ENCODE data around the gene SH3BGRL3. TPM values are rescaled to one million over a fixed set of nuclear protein-coding genes. Genes with fewer than 3 reads are reported as not detected.
A peak's percentile ranks its signal among the peaks of the same experiment; 100 is the strongest.

Gene SH3BGRL3
- total RNA-seq, 1 donor from 2014 or later = 324 TPM

- H3K27me3 Mint-ChIP-seq (ENCODE audit: low read depth, unreplicated experiment) = no peaks in the 10 kb centered on the region
- H3K9me3 Mint-ChIP-seq (ENCODE audit: unreplicated experiment) = no peaks in the 10 kb centered on the region
- no peak overlapping the region for H3K4me3 Mint-ChIP-seq (ENCODE audit: unreplicated experiment)
- peak; percentile 77 for DNase-seq (ENCODE audit: low read depth)
- H2AFZ ChIP-seq (ENCODE audit: low read depth, low read length) = no peak overlapping the region
- H3K4me1 ChIP-seq (ENCODE audit: insufficient read depth, low read length) = peaks cover 15% of the 10 kb centered on the region
- no peaks in the 10 kb centered on the region for H3K9me3 ChIP-seq (ENCODE audit: insufficient read depth, low read depth, low read length)
- H4K20me1 ChIP-seq (ENCODE audit: insufficient read depth, low read length) = peaks cover 12% of the 10 kb centered on the region
- H3K36me3 ChIP-seq (ENCODE audit: insufficient read depth, low read length) = peaks cover 4% of the 10 kb centered on the region
- H3K4me3 ChIP-seq (ENCODE audit: insufficient read depth, low read depth, low read length) = no peak overlapping the region
- TF ChIP-seq EZH2 (IDR thresholded peaks at IDR 0.05; ENCODE audit: insufficient read depth, low read length) = no peak
- TF ChIP-seq CTCF (IDR thresholded peaks at IDR 0.05; ENCODE audit: insufficient read depth, low read depth, low read length) = no peak
- H3K9ac ChIP-seq (ENCODE audit: low read length) = no peak overlapping the region
- peaks cover 64% of the 10 kb centered on the region for H3K79me2 ChIP-seq (ENCODE audit: insufficient read depth, low read length)
- H3K27ac Mint-ChIP-seq (ENCODE audit: unreplicated experiment) = no peak overlapping the region
- H3K36me3 Mint-ChIP-seq (ENCODE audit: low read depth, unreplicated experiment) = no peaks in the 10 kb centered on the region
- peak overlapping the region; percentile 45 for H3K4me2 ChIP-seq (ENCODE audit: low read length)
- FAIRE-seq = no peak
- H3K27ac ChIP-seq (ENCODE audit: low read depth, low read length) = no peak overlapping the region
- H3K4me1 Mint-ChIP-seq (ENCODE audit: low read depth, unreplicated experiment) = peaks cover 14% of the 10 kb centered on the region
- H3K27me3 ChIP-seq (ENCODE audit: insufficient read depth, low read length) = no peaks in the 10 kb centered on the region
Measured at GRCh38 chr1:26239936-26240335, 40.0 kb upstream of the SH3BGRL3 start.

GRCh38 chr1:26252718-26253117 is 27.2 kb upstream of the SH3BGRL3 start:
- H3K27me3 Mint-ChIP-seq (ENCODE audit: low read depth, unreplicated experiment) = no peaks in the 10 kb centered on the region
- H3K79me2 ChIP-seq (ENCODE audit: insufficient read depth, low read length) = no peaks in the 10 kb centered on the region
- no peak overlapping the region for H3K27ac Mint-ChIP-seq (ENCODE audit: unreplicated experiment)
- peaks cover 8% of the 10 kb centered on the region for H3K36me3 ChIP-seq (ENCODE audit: insufficient read depth, low read length)
- no peaks in the 10 kb centered on the region for H3K9me3 Mint-ChIP-seq (ENCODE audit: unreplicated experiment)
- peaks cover 13% of the 10 kb centered on the region for H3K4me1 Mint-ChIP-seq (ENCODE audit: low read depth, unreplicated experiment)
- FAIRE-seq (no peak), DNase-seq (ENCODE audit: low read depth) (no peak)
- peaks cover 17% of the 10 kb centered on the region for H3K36me3 Mint-ChIP-seq (ENCODE audit: low read depth, unreplicated experiment)
- no peaks in the 10 kb centered on the region for H3K27me3 ChIP-seq (ENCODE audit: insufficient read depth, low read length)
- H3K9ac ChIP-seq (ENCODE audit: low read length) = no peak overlapping the region
- no peak overlapping the region for H2AFZ ChIP-seq (ENCODE audit: low read depth, low read length)
- H3K4me3 Mint-ChIP-seq (ENCODE audit: unreplicated experiment) = no peak overlapping the region
- no peaks in the 10 kb centered on the region for H3K4me1 ChIP-seq (ENCODE audit: insufficient read depth, low read length)
- H3K4me3 ChIP-seq (ENCODE audit: insufficient read depth, low read depth, low read length) = no peak overlapping the region
- no peak overlapping the region for H3K27ac ChIP-seq (ENCODE audit: low read depth, low read length)
- no peaks in the 10 kb centered on the region for H3K9me3 ChIP-seq (ENCODE audit: insufficient read depth, low read depth, low read length)
- peaks cover 1% of the 10 kb centered on the region for H4K20me1 ChIP-seq (ENCODE audit: insufficient read depth, low read length)
- TF ChIP-seq CTCF (IDR thresholded peaks at IDR 0.05; ENCODE audit: insufficient read depth, low read depth, low read length) (no peak), EZH2 (IDR thresholded peaks at IDR 0.05; ENCODE audit: insufficient read depth, low read length) (no peak)
- H3K4me2 ChIP-seq (ENCODE audit: low read length) = no peak overlapping the region

GRCh38 chr1:26254404-26254803 is 25.5 kb upstream of the SH3BGRL3 start:
- Mint-ChIP-seq H3K27me3 (ENCODE audit: low read depth, unreplicated experiment) (no peaks in the 10 kb centered on the region), H3K4me1 (ENCODE audit: low read depth, unreplicated experiment) (peaks cover 15% of the 10 kb centered on the region), H3K4me3 (ENCODE audit: unreplicated experiment) (no peak overlapping the region), H3K36me3 (ENCODE audit: low read depth, unreplicated experiment) (peaks cover 20% of the 10 kb centered on the region), H3K27ac (ENCODE audit: unreplicated experiment) (no peak overlapping the region), H3K9me3 (ENCODE audit: unreplicated experiment) (no peaks in the 10 kb centered on the region)
- H3K36me3 ChIP-seq (ENCODE audit: insufficient read depth, low read length) = peaks cover 13% of the 10 kb centered on the region
- TF ChIP-seq CTCF (IDR thresholded peaks at IDR 0.05; ENCODE audit: insufficient read depth, low read depth, low read length) = no peak
- no peak for TF ChIP-seq EZH2 (IDR thresholded peaks at IDR 0.05; ENCODE audit: insufficient read depth, low read length)
- FAIRE-seq = no peak
- no peaks in the 10 kb centered on the region for H3K79me2 ChIP-seq (ENCODE audit: insufficient read depth, low read length)
- DNase-seq (ENCODE audit: low read depth) = no peak
- no peak overlapping the region for H3K27ac ChIP-seq (ENCODE audit: low read depth, low read length)
- H3K4me3 ChIP-seq (ENCODE audit: insufficient read depth, low read depth, low read length) = no peak overlapping the region
- H3K9me3 ChIP-seq (ENCODE audit: insufficient read depth, low read depth, low read length) = no peaks in the 10 kb centered on the region
- H3K27me3 ChIP-seq (ENCODE audit: insufficient read depth, low read length) = no peaks in the 10 kb centered on the region
- H3K4me1 ChIP-seq (ENCODE audit: insufficient read depth, low read length) = no peaks in the 10 kb centered on the region
- H3K9ac ChIP-seq (ENCODE audit: low read length) = no peak overlapping the region
- H4K20me1 ChIP-seq (ENCODE audit: insufficient read depth, low read length) = no peaks in the 10 kb centered on the region
- H2AFZ ChIP-seq (ENCODE audit: low read depth, low read length) = no peak overlapping the region
- H3K4me2 ChIP-seq (ENCODE audit: low read length) = no peak overlapping the region

Measured in astrocyte (in vitro differentiated cells and primary cell).